Neural cell (in vitro differentiated cells): ENCODE results near the gene PSMA8. TPM values are rescaled to one million over a fixed set of nuclear protein-coding genes. Genes with fewer than 3 reads are reported as not detected.
"Not testable (repeated sequence)": the region's sequence is repeated elsewhere in the genome, so short reads cannot be mapped to it uniquely, and the experiment has no call there.

Experiments used
- H2AFZ ChIP-seq: fragments of 200-600, 300-800 bp; sonication (generic), shearing (Covaris generic); 2 replicates; pipeline ENCODE4 v1.6.0; 2014; ENCODE audit warnings: low read depth, mild to moderate bottlenecking, antibody characterized with exemption, low read length, moderate library complexity
- H3F3A ChIP-seq: fragments of 200-600 bp; shearing (Covaris generic); 2 replicates; pipeline ENCODE4 v1.6.1; 2016; ENCODE audit warnings: mild to moderate bottlenecking, moderate library complexity, mixed read lengths, antibody characterized with exemption, low read length; ENCODE audit not compliant: insufficient read depth, poor library complexity, severe bottlenecking
- H3K27ac ChIP-seq: fragments of 200-600, 300-800 bp; sonication (generic), shearing (Covaris generic); 2 replicates; pipeline ENCODE4 v1.5.1; 2014; ENCODE audit warnings: mild to moderate bottlenecking, low read length, moderate library complexity
- H3K27me3 ChIP-seq: fragments of 300-800, 200-600 bp; sonication (generic), shearing (Covaris generic); 2 replicates; pipeline ENCODE4 v1.6.0; 2014; ENCODE audit warnings: mild to moderate bottlenecking, low read depth, low read length, moderate library complexity; ENCODE audit not compliant: insufficient read depth
- H3K36me3 ChIP-seq: fragments of 300-800, 200-600 bp; sonication (generic), shearing (Covaris generic); 2 replicates; pipeline ENCODE4 v1.5.1; 2014; ENCODE audit warnings: mild to moderate bottlenecking, antibody characterized with exemption, low read length, moderate library complexity; ENCODE audit not compliant: insufficient read depth
- H3K4me2 ChIP-seq: fragments of 300-800, 200-600 bp; sonication (generic), shearing (Covaris generic); 2 replicates; pipeline ENCODE4 v1.6.0; 2014; ENCODE audit warnings: mild to moderate bottlenecking, low read length
- H3K4me3 ChIP-seq: fragments of 300-800, 200-600 bp; sonication (generic), shearing (Covaris generic); 2 replicates; pipeline ENCODE4 v1.5.1; 2014; ENCODE audit warnings: mild to moderate bottlenecking, low read length, moderate library complexity
- H3K79me2 ChIP-seq: fragments of 200-600 bp; shearing (Covaris generic); replicated peaks from 2 replicates; pipeline ENCODE4 v1.6.0; 2014; ENCODE audit warnings: mild to moderate bottlenecking, low read length, moderate library complexity; ENCODE audit not compliant: insufficient read depth
- H3K9ac ChIP-seq: fragments of 300-800, 200-600 bp; sonication (generic), shearing (Covaris generic); 2 replicates; pipeline ENCODE4 v1.6.1; 2016; ENCODE audit warnings: mild to moderate bottlenecking, low read length, mixed read lengths
- H3K9me2 ChIP-seq: fragments of 200-600 bp; shearing (Covaris generic); 2 replicates; pipeline ENCODE4 v1.6.1; 2016; ENCODE audit warnings: mild to moderate bottlenecking, low read length, mixed read lengths; ENCODE audit not compliant: insufficient read depth
- H3K9me3 ChIP-seq: fragments of 200-600, 300-800 bp; sonication (generic), shearing (Covaris generic); 2 replicates; pipeline ENCODE4 v1.6.1; 2016; ENCODE audit warnings: mild to moderate bottlenecking, mixed run types, low read length, moderate library complexity, mixed read lengths
- H4K20me1 ChIP-seq: fragments of 200-600 bp; shearing (Covaris generic); 2 replicates; pipeline ENCODE4 v1.6.1; 2016; ENCODE audit warnings: mild to moderate bottlenecking, mixed run types; ENCODE audit not compliant: insufficient read depth
- EP300 ChIP-seq: fragments of 450-650 bp; conservative IDR thresholded peaks from 2 replicates; pipeline ENCODE4 v1.6.1; 2014; ENCODE audit warnings: antibody characterized with exemption, mild to moderate bottlenecking, moderate library complexity; ENCODE audit not compliant: poor library complexity, severe bottlenecking
- EZH2 ChIP-seq: fragments of 200-600, 300-800 bp; shearing (Covaris generic), sonication (generic); IDR thresholded peaks from 2 replicates; pipeline ENCODE4 v1.6.1; 2014; ENCODE audit warnings: antibody characterized with exemption, low read length, borderline replicate concordance, mild to moderate bottlenecking; ENCODE audit not compliant: insufficient read depth, poor library complexity, severe bottlenecking
- MXI1 ChIP-seq: fragments of 450-650 bp; conservative IDR thresholded peaks from 2 replicates; pipeline ENCODE4 v1.6.1; 2014; ENCODE audit warnings: antibody characterized with exemption, mild to moderate bottlenecking; ENCODE audit not compliant: poor library complexity, severe bottlenecking
- POLR2AphosphoS5 ChIP-seq: IDR thresholded peaks from 2 replicates; pipeline ENCODE4 v1.6.1; 2012
- RAD21 ChIP-seq: fragments of 450-650 bp; conservative IDR thresholded peaks from 2 replicates; pipeline ENCODE4 v1.6.1; 2014; ENCODE audit warnings: antibody characterized with exemption, mild to moderate bottlenecking, moderate library complexity
- REST ChIP-seq: IDR thresholded peaks from 2 replicates; pipeline ENCODE4 v1.6.1; 2012; ENCODE audit warnings: borderline replicate concordance
- SMC3 ChIP-seq: fragments of 450-650 bp; conservative IDR thresholded peaks from 2 replicates; pipeline ENCODE4 v1.6.1; 2014; ENCODE audit warnings: antibody characterized with exemption, mild to moderate bottlenecking, moderate library complexity; ENCODE audit not compliant: poor library complexity
- TAF1 ChIP-seq: IDR thresholded peaks from 2 replicates; pipeline ENCODE4 v1.6.1; 2012; ENCODE audit warnings: low read depth
- polyA plus RNA-seq: library from polyadenylated mRNA; depleted of rRNA; stranded (reverse); fragments of >200 nt; gene quantifications from 2 replicates; pipeline ENCODE4 v1.2.3, GENCODE V29; 2014
- TF ChIP-seq, protein P1 (sequence below): fragments of 450-650 bp; IDR thresholded peaks from 2 replicates; pipeline ENCODE4 v1.5.1; 2014; ENCODE audit warnings: antibody characterized with exemption, mild to moderate bottlenecking, moderate library complexity; ENCODE audit not compliant: poor library complexity, severe bottlenecking

The PSMA8 gene
- polyA plus RNA-seq, 1 donor from 2014 or later = not detected

GRCh38 chr18:26121476-26121875 lies 12.2 kb upstream of the PSMA8 start:
- TF ChIP-seq EZH2 (no peak), REST (no peak), POLR2AphosphoS5 (no peak), MXI1 (no peak), EP300 (no peak), TAF1 (no peak), RAD21 (no peak), SMC3 (no peak)
- TF ChIP-seq, protein P1, sequence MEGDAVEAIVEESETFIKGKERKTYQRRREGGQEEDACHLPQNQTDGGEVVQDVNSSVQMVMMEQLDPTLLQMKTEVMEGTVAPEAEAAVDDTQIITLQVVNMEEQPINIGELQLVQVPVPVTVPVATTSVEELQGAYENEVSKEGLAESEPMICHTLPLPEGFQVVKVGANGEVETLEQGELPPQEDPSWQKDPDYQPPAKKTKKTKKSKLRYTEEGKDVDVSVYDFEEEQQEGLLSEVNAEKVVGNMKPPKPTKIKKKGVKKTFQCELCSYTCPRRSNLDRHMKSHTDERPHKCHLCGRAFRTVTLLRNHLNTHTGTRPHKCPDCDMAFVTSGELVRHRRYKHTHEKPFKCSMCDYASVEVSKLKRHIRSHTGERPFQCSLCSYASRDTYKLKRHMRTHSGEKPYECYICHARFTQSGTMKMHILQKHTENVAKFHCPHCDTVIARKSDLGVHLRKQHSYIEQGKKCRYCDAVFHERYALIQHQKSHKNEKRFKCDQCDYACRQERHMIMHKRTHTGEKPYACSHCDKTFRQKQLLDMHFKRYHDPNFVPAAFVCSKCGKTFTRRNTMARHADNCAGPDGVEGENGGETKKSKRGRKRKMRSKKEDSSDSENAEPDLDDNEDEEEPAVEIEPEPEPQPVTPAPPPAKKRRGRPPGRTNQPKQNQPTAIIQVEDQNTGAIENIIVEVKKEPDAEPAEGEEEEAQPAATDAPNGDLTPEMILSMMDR = no peak
- no peaks in the 10 kb centered on the region for H3K36me3 ChIP-seq
- H2AFZ ChIP-seq = no peak overlapping the region
- no peaks in the 10 kb centered on the region for H3F3A ChIP-seq
- no peak overlapping the region for H3K4me3 ChIP-seq
- H3K9me2 ChIP-seq = no peaks in the 10 kb centered on the region
- H3K4me2 ChIP-seq = no peak overlapping the region
- no peaks in the 10 kb centered on the region for H3K27me3 ChIP-seq
- no peaks in the 10 kb centered on the region for H3K79me2 ChIP-seq
- no peak overlapping the region for H3K27ac ChIP-seq
- no peak overlapping the region for H3K9ac ChIP-seq
- no peaks in the 10 kb centered on the region for H4K20me1 ChIP-seq
- no peaks in the 10 kb centered on the region for H3K9me3 ChIP-seq

DNA sequence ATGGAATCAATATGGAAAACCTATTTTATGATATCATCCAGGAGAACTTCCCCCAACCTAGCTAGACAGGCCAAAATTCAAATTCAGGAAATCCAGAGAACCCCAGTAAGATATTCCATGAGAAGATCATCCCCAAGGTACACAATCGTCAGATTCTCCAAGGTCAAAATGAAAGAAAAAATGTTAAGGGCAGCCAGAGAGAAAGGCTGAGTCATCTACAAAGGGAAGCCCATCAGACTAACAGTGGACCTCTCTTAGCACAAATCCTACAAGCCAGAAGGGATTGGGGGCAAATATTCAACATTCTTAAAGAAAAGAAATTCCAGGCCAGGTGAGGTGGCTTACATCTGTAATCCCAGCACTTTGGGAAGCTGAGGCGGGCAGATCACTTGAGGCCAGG lies 11.7 kb upstream of the PSMA8 start:
- H3K27me3 ChIP-seq, H3K9me2 ChIP-seq, H3K27ac ChIP-seq, H3F3A ChIP-seq, H3K9ac ChIP-seq, H4K20me1 ChIP-seq, H3K79me2 ChIP-seq, H2AFZ ChIP-seq, H3K9me3 ChIP-seq, H3K4me3 ChIP-seq, H3K4me2 ChIP-seq, H3K36me3 ChIP-seq: not testable (repeated sequence)

DNA sequence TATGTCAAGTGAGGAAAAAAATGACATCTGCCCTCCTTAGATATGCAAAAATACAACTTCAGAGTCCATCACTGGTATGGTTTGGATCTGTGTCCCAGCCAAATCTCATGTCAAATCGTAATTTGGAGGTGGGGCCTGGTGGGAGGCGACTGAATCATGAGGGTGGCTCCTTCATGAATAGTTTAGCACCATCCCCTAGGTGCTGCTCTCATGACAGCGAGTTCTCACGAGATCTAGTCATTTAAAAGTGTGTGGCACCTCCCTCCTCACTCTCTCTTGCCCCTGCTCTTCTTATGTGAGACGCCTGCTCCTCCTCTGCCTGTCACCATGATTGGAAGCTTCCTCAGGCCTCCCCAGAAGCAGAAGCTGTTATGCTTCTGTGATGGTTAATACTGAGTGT lies 5.9 kb upstream of the PSMA8 start:
- Histone ChIP-seq H3K4me2 (no peak overlapping the region), H3K9me3 (no peaks in the 10 kb centered on the region), H3K4me3 (no peak overlapping the region), H2AFZ (no peak overlapping the region), H4K20me1 (no peaks in the 10 kb centered on the region), H3K27ac (no peak overlapping the region), H3K79me2 (no peaks in the 10 kb centered on the region), H3K36me3 (no peaks in the 10 kb centered on the region), H3K27me3 (no peaks in the 10 kb centered on the region), H3K9me2 (no peaks in the 10 kb centered on the region), H3K9ac (no peak overlapping the region), H3F3A (no peaks in the 10 kb centered on the region)
- no peak for TF ChIP-seq EZH2
- no peak for TF ChIP-seq EP300
- no peak for TF ChIP-seq TAF1
- no peak for TF ChIP-seq POLR2AphosphoS5
- TF ChIP-seq MXI1 = no peak
- TF ChIP-seq, protein P1 = no peak
- no peak for TF ChIP-seq SMC3
- TF ChIP-seq RAD21 = no peak

GRCh38 chr18:26128192-26128591 lies 5.5 kb upstream of the PSMA8 start:
- not testable (repeated sequence) for H3K9me3 ChIP-seq, H2AFZ ChIP-seq

More at GRCh38 chr18:26128192-26128591, 5.5 kb upstream of the PSMA8 start:
- not testable (repeated sequence) for H3K27me3 ChIP-seq, H3F3A ChIP-seq, H3K27ac ChIP-seq, H3K4me2 ChIP-seq, H3K36me3 ChIP-seq, H3K9me2 ChIP-seq, H3K9ac ChIP-seq, H3K4me3 ChIP-seq, H3K79me2 ChIP-seq, H4K20me1 ChIP-seq
